IPS-NIHi7 (cell line): ENCODE measurements around the gene RPS21.
A peak's percentile ranks its signal among the peaks of the same experiment; 100 is the strongest.

Source experiments
- DNase-seq: peaks from one replicate; pipeline ENCODE4 v3.0.0; 2012; ENCODE audit warnings: mixed read lengths; ENCODE audit errors: extremely low spot score

Gene RPS21

DNA sequence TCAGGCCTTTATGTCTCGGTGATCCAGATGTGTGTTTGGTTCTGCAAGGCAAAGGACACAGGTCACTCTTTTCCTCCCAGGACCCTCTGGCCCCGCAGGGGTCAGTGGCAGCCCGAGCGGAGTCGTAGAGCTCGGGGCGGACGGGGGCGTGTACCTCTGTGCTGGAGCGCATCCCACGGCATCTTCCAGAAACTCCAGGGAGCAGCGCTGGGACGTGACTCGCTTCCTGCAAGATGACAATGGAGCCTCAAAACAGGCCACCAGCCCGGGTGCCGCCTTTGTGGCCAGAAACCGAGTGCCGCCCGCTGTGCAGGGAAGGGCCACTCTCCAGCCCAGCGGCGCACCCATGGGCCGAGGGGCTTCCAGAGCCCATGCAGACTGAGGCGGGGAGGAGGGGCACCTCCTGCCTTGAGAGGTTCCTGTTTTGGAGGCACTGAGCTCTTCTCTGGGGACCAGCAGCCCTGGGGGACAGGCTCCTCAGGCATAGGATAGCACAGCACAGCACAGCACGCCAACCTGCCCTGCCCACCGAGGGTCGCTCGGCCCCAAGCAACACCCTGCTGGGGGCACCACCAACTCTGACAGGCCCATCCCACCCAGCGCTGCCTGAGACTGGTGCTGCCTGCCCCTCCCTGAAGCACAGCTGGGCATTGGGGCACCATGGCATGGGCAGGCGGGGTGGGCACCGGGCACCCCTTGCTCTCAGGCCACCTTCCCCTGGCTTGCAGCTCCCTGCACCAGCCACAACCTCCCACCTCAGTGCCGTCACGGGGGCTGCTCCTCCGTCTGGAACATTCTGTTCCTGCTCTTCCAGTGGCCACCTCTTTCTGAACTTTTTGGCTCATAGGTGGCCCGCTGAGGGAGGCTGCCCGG is 9.7 kb downstream of the RPS21 start:
- DNase-seq: no peak

DNA sequence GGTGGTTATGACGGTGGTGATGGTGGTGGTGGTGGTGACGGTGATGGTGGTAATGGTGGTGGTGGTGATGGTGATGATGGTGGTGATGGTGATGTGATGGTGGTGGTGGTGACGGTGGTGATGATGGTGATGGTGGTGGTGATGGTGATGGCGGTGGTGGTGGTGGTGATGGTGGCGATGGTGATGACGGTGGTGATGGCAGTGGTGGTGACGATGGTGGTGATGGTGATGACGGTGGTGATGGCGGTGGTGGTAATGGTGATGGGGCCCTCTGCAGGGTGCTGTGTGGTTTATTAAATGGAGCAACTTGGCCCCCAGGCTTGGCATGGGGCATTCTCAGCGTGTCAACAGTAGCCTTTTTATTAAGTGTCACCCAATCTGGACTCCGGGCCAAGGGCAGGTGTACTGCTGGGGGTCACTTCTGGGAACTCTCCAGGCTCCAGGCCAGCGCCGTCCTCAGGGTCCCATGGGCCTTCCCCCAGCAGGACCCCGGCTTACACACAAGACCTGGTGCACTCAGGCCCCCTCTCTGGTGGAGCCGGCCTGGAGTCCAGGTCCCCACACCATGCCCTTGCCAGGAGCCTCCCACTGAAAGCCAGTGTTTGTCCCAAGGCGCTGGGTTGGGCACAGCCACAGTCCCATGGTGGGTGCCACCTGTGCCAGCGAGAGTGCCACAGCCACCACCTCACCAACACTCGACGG is 11.4 kb downstream of the RPS21 start:
- DNase-seq: no peak

DNA sequence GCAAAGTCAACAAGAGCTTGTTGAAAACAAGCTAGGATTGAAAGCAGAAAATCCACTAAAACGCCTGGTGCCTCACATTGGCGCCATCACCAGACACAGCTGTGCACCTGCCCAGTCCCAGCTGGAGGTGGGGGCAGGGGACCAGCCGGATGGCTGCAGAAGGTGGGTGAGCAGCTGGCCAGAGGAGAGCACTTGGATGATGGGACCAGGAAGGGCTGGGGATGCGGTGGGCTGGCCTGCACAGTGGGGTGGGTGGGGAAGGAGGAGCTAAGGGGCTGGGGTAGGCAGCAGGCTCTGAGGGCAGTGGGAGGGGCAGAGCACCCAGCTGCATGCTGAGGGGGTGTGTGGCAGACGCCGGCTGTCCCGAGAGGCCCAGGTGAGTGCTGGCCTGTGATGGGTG is 13.1 kb downstream of the RPS21 start:
- DNase-seq: no peak

DNA sequence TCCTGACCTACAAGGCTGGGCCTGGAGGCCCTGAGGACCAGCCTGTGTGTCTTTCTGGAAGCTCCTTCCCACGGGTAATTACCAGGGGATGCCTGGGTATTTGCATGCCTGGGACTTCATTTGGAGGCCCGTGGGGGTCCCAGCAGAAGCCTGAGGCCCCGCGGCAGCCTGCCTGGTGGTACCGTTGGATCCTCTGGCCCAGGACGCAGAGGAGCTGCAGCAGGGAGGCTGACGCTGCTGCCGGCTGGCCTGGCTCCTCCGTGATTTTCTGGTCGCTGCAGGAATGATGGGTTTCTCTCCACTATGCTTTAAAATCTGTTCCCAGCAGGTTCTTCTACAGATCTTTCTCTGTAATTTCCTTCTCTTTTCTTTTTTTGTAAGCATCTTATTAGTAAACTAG is 13.6 kb downstream of the RPS21 start:
- no peak for DNase-seq

DNA sequence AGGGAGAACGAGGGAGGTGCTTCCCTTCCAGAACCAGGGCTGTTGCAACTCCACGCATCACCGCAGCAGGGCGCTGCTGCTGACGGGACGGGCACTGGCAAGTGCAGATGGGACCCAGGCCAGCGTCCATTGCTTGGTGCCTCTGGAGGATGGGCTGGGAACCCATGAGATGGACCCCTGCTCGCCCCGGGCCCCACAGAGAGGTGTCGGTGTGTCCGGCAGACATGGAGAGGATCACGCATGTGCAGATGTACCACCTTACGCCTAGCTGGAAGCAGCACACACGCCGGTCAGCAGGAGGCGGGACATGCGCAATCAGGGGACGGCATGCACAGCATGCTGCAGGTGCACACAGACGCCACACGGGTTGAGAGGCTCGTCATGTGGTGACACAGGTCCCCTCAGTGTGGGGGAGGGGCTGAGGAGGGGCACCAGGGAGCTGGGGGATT is 14.5 kb downstream of the RPS21 start:
- DNase-seq: peak; percentile 90

DNA sequence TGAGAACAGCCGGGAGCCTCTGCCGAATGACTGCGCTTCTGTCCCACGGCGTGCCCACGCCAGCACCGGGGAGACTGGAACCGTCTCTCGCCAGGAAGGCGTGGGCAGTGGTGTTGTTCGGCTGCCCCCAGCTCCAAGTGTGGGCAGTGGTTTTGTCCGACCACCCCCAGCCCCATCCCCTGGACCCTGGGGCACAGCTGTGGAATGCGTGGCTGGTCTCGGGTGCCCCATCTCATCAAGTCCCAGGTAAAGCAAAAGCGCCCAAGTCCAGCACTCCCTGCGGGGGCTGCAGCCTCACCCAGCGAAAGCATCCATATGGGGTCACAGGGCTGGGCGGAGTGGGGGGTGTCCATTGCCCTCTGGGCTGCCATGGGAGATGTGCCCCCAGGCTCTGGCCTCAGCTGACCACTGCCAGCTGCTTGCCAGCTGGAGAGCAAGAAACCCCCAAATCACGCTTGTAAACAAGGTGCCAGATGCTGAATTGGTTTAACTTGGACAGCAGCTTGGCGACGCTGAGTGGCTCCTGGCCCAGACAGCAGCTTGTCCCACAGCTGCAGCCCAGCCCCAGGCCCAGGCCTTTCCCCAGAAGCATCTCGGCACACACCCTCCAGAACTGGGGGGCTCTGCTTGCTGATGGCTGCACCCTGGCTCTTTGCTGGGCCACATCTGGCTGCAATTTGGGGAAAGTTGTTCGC is 15.7 kb downstream of the RPS21 start:
- DNase-seq: no peak

DNA sequence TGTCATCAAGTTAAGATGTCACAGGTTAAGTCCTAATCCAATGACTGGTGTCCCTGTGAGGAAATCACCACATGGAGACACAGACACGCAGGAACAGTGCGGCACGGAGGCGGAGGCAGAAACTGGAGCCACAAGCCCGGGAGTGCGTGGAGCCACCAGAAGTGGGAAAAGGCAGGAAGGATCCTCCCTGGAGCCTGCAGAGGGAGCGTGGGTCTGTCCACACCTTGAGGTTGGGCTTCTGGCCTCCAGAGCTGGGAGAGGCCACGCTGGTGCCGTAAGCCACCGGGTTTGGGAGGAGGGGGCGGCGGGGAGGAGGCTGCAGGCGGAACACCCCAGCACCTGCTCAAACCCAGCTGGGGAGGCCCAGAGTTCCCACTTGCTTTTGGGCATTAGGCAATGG is 16.4 kb downstream of the RPS21 start:
- no peak for DNase-seq

DNA sequence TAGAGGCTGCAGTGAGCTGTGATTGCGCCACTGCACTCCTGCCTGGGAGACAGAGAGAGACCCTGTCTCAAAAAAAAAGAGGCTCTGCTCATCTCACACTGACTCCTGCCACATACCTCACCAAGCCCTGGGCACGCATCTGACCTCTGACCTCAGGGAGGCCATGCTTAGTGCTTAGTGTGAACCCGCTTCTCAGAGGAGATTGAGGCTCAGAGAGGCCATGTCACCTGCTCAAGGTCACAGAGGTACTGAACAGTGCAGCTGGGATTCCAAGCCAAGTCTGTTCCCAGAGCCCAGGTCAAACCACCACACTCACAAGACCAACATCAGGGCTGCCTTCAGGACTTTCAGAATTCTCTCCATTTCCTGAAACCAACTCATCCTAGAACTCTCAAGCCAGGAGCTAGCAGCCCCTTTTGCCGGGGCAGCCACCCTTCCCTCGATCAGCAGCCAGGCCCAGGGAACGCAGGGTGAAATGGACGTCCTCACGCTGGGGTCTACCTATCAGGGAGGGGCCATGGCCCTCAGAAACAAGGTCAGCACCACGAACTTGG is 17.3 kb downstream of the RPS21 start:
- DNase-seq: no peak

DNA sequence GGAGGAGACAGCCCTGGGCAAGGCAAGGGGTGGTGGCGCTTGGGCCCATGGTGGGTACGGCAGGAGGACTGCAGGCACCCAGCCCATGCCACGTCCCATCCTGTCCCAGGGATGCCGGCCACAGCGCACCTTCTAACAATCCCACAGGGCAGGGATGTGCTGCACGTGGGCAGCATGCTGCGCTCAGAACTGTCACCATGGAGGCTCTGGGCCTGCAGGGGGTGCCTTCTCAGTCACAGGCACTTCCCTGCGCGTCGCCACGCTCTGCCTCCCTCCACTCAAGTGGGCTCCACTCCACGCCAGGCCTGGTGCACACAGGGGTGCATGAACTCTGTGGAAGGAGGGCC is 17.8 kb downstream of the RPS21 start:
- no peak for DNase-seq

DNA sequence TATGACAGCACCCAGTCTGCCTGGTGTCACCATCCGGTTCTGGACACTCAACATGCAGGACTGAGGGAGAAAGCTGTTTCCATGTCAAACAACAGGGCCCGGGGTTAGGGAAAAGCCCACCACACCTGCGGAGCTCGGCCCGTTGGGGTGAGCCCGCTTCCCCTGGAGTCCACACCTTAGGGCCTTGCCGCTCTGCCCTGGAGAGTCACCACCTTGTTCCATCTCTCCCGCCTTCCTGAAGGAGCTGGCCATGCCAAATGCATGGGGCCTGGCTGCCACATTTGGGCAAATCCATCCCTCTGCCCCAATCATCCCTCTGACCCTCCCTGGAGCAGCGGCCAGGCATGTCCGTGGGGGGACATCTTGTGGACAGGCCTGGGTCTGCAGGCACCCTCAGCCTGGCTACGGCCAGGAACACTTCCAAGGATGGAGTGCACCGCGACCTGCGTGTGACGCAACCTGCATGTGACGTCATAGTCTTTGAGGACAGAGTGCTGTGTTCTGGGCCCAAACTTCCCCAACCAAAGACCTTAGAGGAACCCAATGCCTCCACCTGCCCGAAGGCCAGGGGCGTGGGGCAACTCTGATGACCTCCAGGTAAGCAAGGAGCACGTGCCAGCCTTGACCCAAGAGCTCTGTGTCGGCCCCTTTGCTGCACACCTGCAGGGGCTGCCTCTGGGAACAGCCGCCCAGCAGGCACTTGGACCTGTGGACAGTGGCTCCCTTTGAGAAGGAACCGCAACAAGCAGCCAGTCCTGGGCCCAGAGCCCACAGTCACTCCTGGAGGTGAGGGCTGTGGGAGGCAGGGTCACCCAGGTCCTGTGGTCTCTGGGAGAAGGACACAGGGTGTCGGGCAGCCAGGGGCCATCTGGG is 18.4 kb downstream of the RPS21 start:
- DNase-seq: peak; percentile 67

DNA sequence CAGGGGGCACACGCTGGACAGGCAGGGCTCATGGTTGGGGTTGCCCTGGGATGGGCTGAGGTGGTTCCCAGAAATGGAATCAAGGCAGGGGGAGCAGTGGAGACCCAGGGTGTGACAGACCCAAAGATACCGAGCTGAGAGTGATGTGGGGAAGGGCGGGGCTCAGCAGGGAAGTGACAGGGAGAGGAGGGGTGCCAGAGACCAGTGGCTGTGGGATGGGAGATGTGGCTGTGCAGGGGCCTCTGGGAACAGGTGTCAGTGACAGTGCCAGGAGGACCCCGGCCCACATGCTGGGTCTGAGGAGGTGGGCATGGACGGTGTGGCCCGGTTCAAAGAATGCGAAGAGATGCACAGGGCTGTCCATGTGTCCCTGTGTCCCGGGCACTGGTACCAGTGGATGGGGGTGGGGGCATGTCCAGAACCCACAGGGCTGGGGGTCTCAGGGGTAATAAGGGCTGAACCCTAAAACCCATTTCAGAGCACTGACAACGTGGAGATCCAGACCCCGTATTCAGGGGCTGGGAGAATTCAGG is 19.1 kb downstream of the RPS21 start:
- no peak for DNase-seq

DNA sequence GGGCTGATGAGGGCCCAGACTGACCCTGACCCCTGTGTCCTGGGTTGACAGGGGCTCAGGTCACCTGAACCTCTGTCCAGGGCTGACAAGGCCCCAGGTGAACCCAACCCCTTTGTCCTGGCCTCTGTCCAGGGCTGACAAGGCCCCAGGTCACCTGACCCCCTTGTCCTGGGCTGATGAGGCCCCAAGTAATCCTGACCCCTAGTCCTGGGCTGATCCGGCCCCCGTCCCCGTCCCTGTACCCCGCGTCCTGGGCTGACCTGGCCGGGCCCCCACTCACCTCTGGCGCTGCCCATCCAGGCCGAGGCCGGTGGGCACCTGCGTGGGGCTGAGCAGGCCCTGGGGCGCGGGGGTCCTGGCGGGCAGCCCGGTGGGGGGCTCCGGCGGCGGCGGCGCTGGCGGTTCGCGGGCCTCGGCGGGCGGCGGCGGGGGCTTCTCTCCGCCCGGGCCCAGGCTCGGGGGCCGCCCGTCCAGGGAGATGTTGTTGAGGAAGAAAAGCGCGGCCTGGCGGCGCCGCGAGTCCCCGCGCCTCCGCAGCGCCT is 19.8 kb downstream of the RPS21 start:
- DNase-seq: no peak

DNA sequence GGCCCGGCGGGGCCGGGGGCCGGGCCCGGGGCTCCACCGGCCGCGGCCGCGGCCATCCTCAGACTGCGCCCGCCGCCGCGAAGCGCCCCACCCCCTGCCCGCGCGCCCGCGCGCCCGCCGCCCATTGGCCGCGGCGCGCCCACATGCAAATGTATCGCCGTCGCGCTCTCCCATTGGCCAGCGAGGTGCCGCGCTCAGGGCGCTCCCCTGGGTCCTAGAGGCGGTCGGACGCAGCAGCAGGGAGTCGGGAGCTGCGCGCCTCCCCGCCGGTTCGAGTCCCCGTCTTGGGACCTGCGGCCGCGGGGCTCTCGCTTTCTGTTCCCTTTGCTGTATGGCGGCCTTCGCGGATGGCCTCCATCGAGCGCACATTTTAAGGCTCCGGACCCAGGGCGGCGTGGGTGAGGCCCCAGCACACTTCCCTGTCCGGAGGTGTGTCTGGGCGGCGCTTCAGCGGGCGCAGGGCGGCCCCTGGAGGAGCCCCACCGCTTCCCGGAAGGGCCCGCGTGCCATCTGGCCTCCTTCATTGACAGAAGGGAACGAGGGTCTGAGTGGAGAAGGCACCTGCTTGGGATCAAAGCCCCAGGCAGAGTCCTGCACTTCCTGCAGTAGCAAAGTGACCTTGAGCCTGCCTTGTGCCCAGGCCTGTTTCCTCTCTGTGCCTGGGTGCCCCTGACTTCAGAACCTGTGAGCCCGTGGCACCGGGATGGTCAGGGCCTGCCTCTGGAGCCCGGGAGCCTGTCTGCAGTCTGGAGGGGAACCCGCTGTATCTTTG is 20.5 kb downstream of the RPS21 start, which contains the start of gene CABLES2:
CABLES2 (minus strand) TSS at position 65 of the 772 bp plus-strand sequence; CDS start at position 56, 9 bp downstream.
- DNase-seq: peak; percentile 97

DNA sequence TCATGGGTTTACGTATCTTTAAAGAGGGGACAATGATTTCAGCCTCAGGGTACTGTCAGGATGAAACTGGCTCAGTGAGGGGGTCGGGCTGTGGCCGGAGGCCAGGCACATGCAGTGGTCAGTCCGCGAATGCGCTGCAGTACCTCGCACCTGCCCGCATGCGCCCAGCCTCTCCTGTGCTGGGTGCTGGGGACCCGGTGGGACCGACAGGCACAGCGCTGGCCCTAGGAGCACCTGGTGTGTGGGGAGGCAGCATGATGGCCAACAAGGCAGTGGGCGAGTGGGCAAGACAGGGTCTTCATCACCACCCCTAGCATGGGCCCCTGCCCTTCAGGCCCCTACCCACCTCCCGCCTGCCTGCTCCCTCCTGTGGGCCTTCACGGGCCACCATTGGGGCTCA is 21.2 kb downstream of the RPS21 start:
- no peak for DNase-seq

DNA sequence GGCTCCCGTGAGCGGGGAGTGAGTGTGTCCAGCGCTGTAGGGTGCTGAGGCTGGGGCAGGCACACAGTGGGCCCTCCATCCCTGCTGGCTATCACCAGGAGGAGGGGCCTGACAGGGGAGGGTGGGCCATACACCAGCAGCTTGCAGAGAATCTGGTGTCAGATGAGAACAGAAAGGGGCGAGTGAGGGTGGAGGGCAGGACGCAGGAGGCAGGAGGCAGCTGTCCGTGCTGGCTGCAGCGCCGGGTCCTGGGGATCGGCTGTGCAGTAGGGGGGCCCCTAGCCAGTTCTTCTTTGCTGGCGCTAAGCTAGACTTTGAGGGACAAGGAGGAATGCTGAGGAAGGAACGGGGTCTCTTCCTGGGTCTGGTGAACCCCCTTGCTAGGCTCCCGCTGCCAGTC is 21.7 kb downstream of the RPS21 start:
- DNase-seq: no peak

DNA sequence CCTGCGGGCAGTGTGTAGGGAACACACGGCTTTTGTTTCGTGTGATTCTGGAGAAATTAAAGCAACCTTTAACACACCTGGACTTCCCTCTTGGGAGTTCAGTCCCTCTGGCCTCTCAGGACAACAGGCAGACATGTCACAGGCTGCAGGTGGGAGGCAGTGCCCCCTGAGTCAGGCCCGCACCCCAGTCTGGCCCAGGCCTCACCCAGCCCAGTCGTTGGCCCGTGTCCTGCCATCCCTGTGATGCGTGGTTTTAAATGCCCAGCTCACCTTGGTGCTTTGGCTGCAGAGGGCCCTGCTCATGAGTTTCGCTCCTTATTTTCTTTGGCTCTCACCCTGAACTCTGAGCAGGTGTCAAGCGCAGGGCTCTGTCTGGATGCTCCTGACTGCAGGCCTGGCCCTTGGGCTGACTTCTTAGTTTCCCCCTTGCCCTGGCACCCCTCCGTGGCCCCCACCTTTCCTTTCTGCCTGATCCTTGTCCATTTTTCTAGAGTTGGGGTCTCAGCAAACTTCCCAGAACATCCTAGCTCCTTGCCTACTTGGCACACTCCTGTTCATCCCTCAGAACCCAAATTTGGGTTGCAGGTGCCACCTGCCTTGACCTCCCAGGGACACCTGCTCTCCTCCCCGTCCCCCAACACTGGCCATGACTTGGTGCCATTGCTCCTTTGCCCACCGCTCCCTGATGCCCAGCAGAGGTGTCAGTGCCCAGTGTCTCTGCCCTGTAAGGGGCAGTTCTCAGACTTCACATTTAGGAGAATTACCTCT is 22.4 kb downstream of the RPS21 start:
- no peak for DNase-seq

DNA sequence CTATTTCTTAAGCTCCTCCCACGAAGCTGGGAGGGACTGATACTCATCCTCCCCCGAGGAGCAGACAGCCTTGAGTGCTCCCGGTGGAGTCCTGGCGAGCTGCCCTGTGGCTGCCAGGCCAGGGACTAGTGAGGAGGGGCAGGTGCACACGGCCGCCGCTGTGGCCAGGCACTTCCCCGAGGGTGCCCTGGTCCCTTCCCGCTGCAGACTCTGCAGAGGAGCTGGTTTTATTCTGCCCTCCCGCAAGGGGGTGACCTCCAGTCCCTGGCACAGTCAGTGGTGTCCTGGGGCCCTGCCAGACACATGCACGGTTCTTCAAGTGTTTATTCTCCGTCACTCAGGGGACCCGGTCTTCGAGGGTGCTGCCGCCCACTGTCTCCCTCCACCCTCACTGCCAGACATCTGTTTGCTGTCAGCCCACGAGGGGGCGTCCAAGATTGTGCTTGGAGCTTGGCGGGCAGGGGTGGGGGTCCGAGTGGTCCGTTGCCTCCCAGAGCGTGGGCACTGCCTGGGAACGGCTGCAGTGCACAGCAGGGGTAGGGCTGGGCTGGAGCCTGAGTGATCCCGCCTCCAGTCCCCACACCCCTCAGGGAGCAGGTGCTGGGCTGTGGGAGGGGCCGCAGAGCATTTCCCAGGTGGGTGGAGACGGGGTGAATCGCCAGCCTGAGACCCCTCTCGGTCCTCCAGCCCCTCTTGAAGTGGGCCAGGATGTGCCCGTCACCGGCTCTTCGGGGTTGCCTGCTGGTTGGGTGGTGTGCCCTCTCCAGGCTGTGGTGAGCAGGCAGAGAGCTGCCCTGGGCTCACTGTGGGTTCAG is 23.2 kb downstream of the RPS21 start:
- DNase-seq: peak; percentile 83
